CD4-positive, alpha-beta memory T cell (primary cell): ENCODE results near the gene PRR30. TPM values are rescaled to one million over a fixed set of nuclear protein-coding genes. Genes with fewer than 3 reads are reported as not detected.
"Not testable (repeated sequence)": the region's sequence is repeated elsewhere in the genome, so short reads cannot be mapped to it uniquely, and the experiment has no call there.

Source experiments
- CTCF ChIA-PET: fragments of 350-600 bp; sonication (Branson Sonifier 250); formaldehyde crosslinking; loops from one replicate; lab custom pipeline; 2021; ENCODE audit warnings: inconsistent platforms; ENCODE audit not compliant: partially characterized antibody; lab: Charles Lee
- POLR2A ChIA-PET: fragments of 350-600 bp; sonication (Branson Sonifier 250); formaldehyde crosslinking; loops from one replicate; lab custom pipeline; 2021; ENCODE audit not compliant: partially characterized antibody; lab: Charles Lee
- DNase-seq, 5 donors: peaks; one replicate each; pipeline versions ENCODE4 v3.0.0 to v3.0.0-alpha.2; 2020 to 2022; ENCODE audit warnings: mixed read lengths in 1 of 5
- H3K27ac ChIP-seq: one replicate; pipeline ENCODE4 v1.7.0; 2013; ENCODE audit warnings: low read depth, low read length
- H3K27me3 ChIP-seq: 2 replicates; pipeline ENCODE4 v1.7.0; 2013; ENCODE audit warnings: mild to moderate bottlenecking, low read length, moderate library complexity; ENCODE audit not compliant: insufficient read depth
- H3K36me3 ChIP-seq: 2 replicates; pipeline ENCODE4 v1.7.0; 2013; ENCODE audit warnings: mild to moderate bottlenecking, low read length, moderate library complexity; ENCODE audit not compliant: insufficient read depth
- H3K4me1 ChIP-seq: 2 replicates; pipeline ENCODE4 v1.7.0; 2013; ENCODE audit warnings: mild to moderate bottlenecking, low read length, moderate library complexity; ENCODE audit not compliant: insufficient read depth
- H3K4me3 ChIP-seq, 2 donors: one replicate each; pipeline ENCODE4 v1.7.0; 2013; ENCODE audit warnings: low read length in 2 of 2, mild to moderate bottlenecking in 1 of 2
- H3K9me3 ChIP-seq, 2 donors: one replicate each; pipeline ENCODE4 v1.7.0; 2013; ENCODE audit warnings: low read length in 2 of 2, control low read depth in 1 of 2; ENCODE audit not compliant: control insufficient read depth in 1 of 2
- H3K27ac Mint-ChIP-seq, 7 donors: one replicate each; pipeline ENCODE4 v1.8.0; 2020 to 2021; ENCODE audit warnings: mixed read lengths in 7 of 7, mild to moderate bottlenecking in 6 of 7, inconsistent platforms in 3 of 7, moderate library complexity in 3 of 7
- H3K27me3 Mint-ChIP-seq, 2 donors: one replicate each; pipeline ENCODE4 v1.8.0; 2020 to 2021; ENCODE audit warnings: mixed read lengths in 2 of 2
- H3K36me3 Mint-ChIP-seq, 2 donors: one replicate each; pipeline ENCODE4 v1.8.0; 2020 to 2021; ENCODE audit warnings: mixed read lengths in 2 of 2, inconsistent platforms in 1 of 2, mild to moderate bottlenecking in 1 of 2
- H3K4me1 Mint-ChIP-seq, 4 donors: one replicate each; pipeline ENCODE4 v1.8.0; 2020 to 2021; ENCODE audit warnings: mixed read lengths in 4 of 4, mild to moderate bottlenecking in 1 of 4
- H3K4me3 Mint-ChIP-seq, 8 donors: one replicate each; pipeline ENCODE4 v1.8.0; 2020 to 2021; ENCODE audit warnings: mixed read lengths in 8 of 8, mild to moderate bottlenecking in 7 of 8, moderate library complexity in 6 of 8, inconsistent platforms in 3 of 8
- H3K9me3 Mint-ChIP-seq, 8 donors: one replicate each; pipeline ENCODE4 v1.8.0; 2020 to 2021; ENCODE audit warnings: mixed read lengths in 8 of 8, mild to moderate bottlenecking in 5 of 8, inconsistent platforms in 3 of 8, moderate library complexity in 1 of 8
- intact Hi-C: fragments of 100-400 bp; cut with micrococcal nuclease; formaldehyde crosslinking; loops from one replicate; pipeline ENCODE4 v1.15.1; 2023
- polyA plus RNA-seq, 2 donors: library from polyadenylated mRNA; unstranded; fragments of 300-500 nt; fragmentation: Illumina TruSeq; gene quantifications; one replicate each; pipeline ENCODE4 v1.2.3, GENCODE V29; 2021
- total RNA-seq, 2 experiments: library from RNA; stranded (reverse); gene quantifications; one replicate each; pipeline ENCODE4 v1.2.3, GENCODE V29; 2021

Gene PRR30
- total and polyA plus RNA-seq, 4 experiments from 2014 or later, result not detected

- no peak overlapping the region for H3K4me3 ChIP-seq
- no peaks in the 10 kb centered on the region for H3K36me3 ChIP-seq
- H3K27me3 Mint-ChIP-seq, result peaks cover 18 to 19% of the 10 kb centered on the region in 2 donors
- peaks cover 0 to 2% of the 10 kb centered on the region in 2 donors for H3K36me3 Mint-ChIP-seq
- ChIA-PET POLR2A (interaction anchor here (4.8 kb wide), 1 partner anchor 12 kb away, joined by 99 read pairs; the partner anchor contains the start of gene PREB), CTCF (interaction anchor here (3.8 kb wide), 1 partner anchor 12 kb away, joined by 26 read pairs; the partner anchor contains the start of gene PREB)
- DNase-seq, result no peak
- no peak overlapping the region for H3K27ac ChIP-seq
- intact Hi-C loops, result no loop called here
- peaks cover 23% of the 10 kb centered on the region for H3K4me1 ChIP-seq
- H3K4me1 Mint-ChIP-seq, result peaks cover 11 to 30% (median 18%) of the 10 kb centered on the region in 4 donors
- H3K9me3 ChIP-seq, result no peaks in the 10 kb centered on the region
- H3K27me3 ChIP-seq, result peaks cover 10% of the 10 kb centered on the region
- peak overlapping the region in 4 of 8 donors; percentile 39 to 96 (median 67) for H3K4me3 Mint-ChIP-seq
- peak overlapping the region in 1 of 7 donors; percentile 29 for H3K27ac Mint-ChIP-seq
- no peaks in the 10 kb centered on the region for H3K9me3 Mint-ChIP-seq
These were observed 17.3 kb downstream of the PRR30 start for GRCh38 chr2:27121906-27122305.

GRCh38 chr2:27119330-27119670 lies 19.9 kb downstream of the PRR30 start:
- H3K27ac Mint-ChIP-seq, result peak overlapping the region in 2 of 7 donors; percentile 23 to 41
- peak overlapping the region; percentile 72 to 83 (median 78) for H3K4me3 Mint-ChIP-seq
- CTCF ChIA-PET, DNase-seq, H3K36me3 ChIP-seq, H3K36me3 Mint-ChIP-seq, intact Hi-C loops, H3K27ac ChIP-seq, POLR2A ChIA-PET, H3K9me3 ChIP-seq, H3K9me3 Mint-ChIP-seq: not testable (repeated sequence)
- Histone ChIP-seq H3K4me1 (peaks cover 23% of the 10 kb centered on the region), H3K4me3 (peak overlapping the region; percentile 12 to 35), H3K27me3 (peaks cover 10% of the 10 kb centered on the region)
- peaks cover 11 to 30% (median 18%) of the 10 kb centered on the region in 4 donors for H3K4me1 Mint-ChIP-seq
- H3K27me3 Mint-ChIP-seq, result peaks cover 19 to 20% of the 10 kb centered on the region in 2 donors

- Mint-ChIP-seq H3K9me3 (no peaks in the 10 kb centered on the region), H3K4me1 (peaks cover 10 to 25% (median 16%) of the 10 kb centered on the region in 4 donors), H3K36me3 (peaks cover 0 to 2% of the 10 kb centered on the region in 2 donors), H3K4me3 (peak within 1 kb of the TSS; percentile 72 to 83 (median 78)), H3K27ac (peak within 1 kb of the TSS in 2 of 7 donors; percentile 23 to 41), H3K27me3 (peaks cover 19 to 20% of the 10 kb centered on the region in 2 donors)
- Histone ChIP-seq H3K4me3 (peak within 1 kb of the TSS; percentile 12 to 35), H3K36me3 (no peaks in the 10 kb centered on the region), H3K4me1 (peaks cover 17% of the 10 kb centered on the region), H3K9me3 (no peaks in the 10 kb centered on the region), H3K27ac (no peak within 1 kb of the TSS), H3K27me3 (peaks cover 10% of the 10 kb centered on the region)
- CTCF ChIA-PET, result no interaction called here
- no peak for DNase-seq
- intact Hi-C loops, result no loop called here
- POLR2A ChIA-PET, result no interaction called here
These were observed 20.5 kb downstream of the PRR30 start, which contains the start of gene CGREF1 for GRCh38 chr2:27118525-27119329. Gene CGREF1, minus strand, starts transcription at chr2:27119128. Its CDS starts 14,762 bp downstream, at chr2:27104366.

- Histone ChIP-seq H3K36me3 (no peaks in the 10 kb centered on the region), H3K4me3 (no peak overlapping the region), H3K27ac (no peak overlapping the region), H3K4me1 (peaks cover 14% of the 10 kb centered on the region), H3K27me3 (peaks cover 10% of the 10 kb centered on the region), H3K9me3 (no peaks in the 10 kb centered on the region)
- Mint-ChIP-seq H3K9me3 (no peaks in the 10 kb centered on the region), H3K4me3 (peak overlapping the region in 5 of 8 donors; percentile 21 to 58 (median 24)), H3K27me3 (peaks cover 19 to 20% of the 10 kb centered on the region in 2 donors), H3K36me3 (peaks cover 0 to 2% of the 10 kb centered on the region in 2 donors), H3K27ac (no peak overlapping the region), H3K4me1 (peaks cover 8 to 20% (median 12%) of the 10 kb centered on the region in 4 donors)
- intact Hi-C loops, result no loop called here
- CTCF ChIA-PET, result no interaction called here
- no peak for DNase-seq
- POLR2A ChIA-PET, result no interaction called here
These were observed 21.1 kb downstream of the PRR30 start for GRCh38 chr2:27117995-27118524.

- Mint-ChIP-seq H3K9me3 (no peaks in the 10 kb centered on the region), H3K36me3 (peaks cover 0 to 2% of the 10 kb centered on the region in 2 donors)
- POLR2A ChIA-PET, result no interaction called here
These were observed 23.7 kb downstream of the PRR30 start for GRCh38 chr2:27115519-27115918.

GRCh38 chr2:27111392-27112078 lies 27.7 kb downstream of the PRR30 start:
- H3K27ac Mint-ChIP-seq, H3K27ac ChIP-seq, H3K4me1 ChIP-seq, H3K4me1 Mint-ChIP-seq, CTCF ChIA-PET, H3K9me3 ChIP-seq, H3K4me3 ChIP-seq, H3K36me3 Mint-ChIP-seq, H3K27me3 ChIP-seq, intact Hi-C loops, DNase-seq, POLR2A ChIA-PET, H3K36me3 ChIP-seq, H3K4me3 Mint-ChIP-seq, H3K9me3 Mint-ChIP-seq: not testable (repeated sequence)
- peaks cover 5 to 11% of the 10 kb centered on the region in 2 donors for H3K27me3 Mint-ChIP-seq

More at GRCh38 chr2:27115519-27115918, 23.7 kb downstream of the PRR30 start:
- no peak for DNase-seq
- H3K27me3 Mint-ChIP-seq, result peaks cover 18 to 22% of the 10 kb centered on the region in 2 donors
- H3K4me1 Mint-ChIP-seq, result peaks cover 4 to 10% (median 5%) of the 10 kb centered on the region in 4 donors
- H3K4me1 ChIP-seq, result peaks cover 9% of the 10 kb centered on the region
- H3K9me3 ChIP-seq, result no peaks in the 10 kb centered on the region
- H3K27ac Mint-ChIP-seq, result no peak overlapping the region
- CTCF ChIA-PET, result interaction anchor here (1.2 kb wide), 1 partner anchor 187 kb away, joined by 3 read pairs; no protein-coding TSS in a partner anchor
- intact Hi-C loops, result no loop called here
- no peak overlapping the region for H3K27ac ChIP-seq
- H3K36me3 ChIP-seq, result no peaks in the 10 kb centered on the region
- no peak overlapping the region for H3K4me3 ChIP-seq
- peak overlapping the region in 1 of 8 donors; percentile 31 for H3K4me3 Mint-ChIP-seq
- H3K27me3 ChIP-seq, result peaks cover 10% of the 10 kb centered on the region
